GM12865 (cell line): ENCODE measurements around the gene FCRL3.

ENCODE experiments used
- DNase-seq: peaks from one replicate; pipeline ENCODE4 v3.0.0; 2010; ENCODE audit warnings: low read depth
- H3K4me3 ChIP-seq: 2 replicates; pipeline ENCODE4 v1.5.1; 2011; ENCODE audit warnings: mild to moderate bottlenecking, low read depth, low read length, control low read depth
- CTCF ChIP-seq: IDR thresholded peaks from 2 replicates; pipeline ENCODE4 v1.5.1; 2011; ENCODE audit warnings: low read length, control low read depth, low read depth, inconsistent platforms; ENCODE audit not compliant: insufficient read depth; ENCODE audit errors: missing control alignments

The FCRL3 gene

GRCh38 chr1:157724537-157725220, 24.1 kb upstream of the FCRL3 start:
- no peak for TF ChIP-seq CTCF

GRCh38 chr1:157723157-157723556, 22.6 kb upstream of the FCRL3 start:
- no peak for DNase-seq
- H3K4me3 ChIP-seq: no peak overlapping the region
- TF ChIP-seq CTCF: no peak

More at GRCh38 chr1:157724537-157725220, 24.1 kb upstream of the FCRL3 start:
- DNase-seq: no peak
- no peak overlapping the region for H3K4me3 ChIP-seq

GRCh38 chr1:157721985-157722384, 21.4 kb upstream of the FCRL3 start:
- TF ChIP-seq CTCF: no peak
- H3K4me3 ChIP-seq: no peak overlapping the region
- DNase-seq: no peak

GRCh38 chr1:157715736-157716135, 15.2 kb upstream of the FCRL3 start:
- TF ChIP-seq CTCF: no peak
- no peak overlapping the region for H3K4me3 ChIP-seq
- no peak for DNase-seq

GRCh38 chr1:157711802-157712201, 11.2 kb upstream of the FCRL3 start:
- no peak for DNase-seq
- H3K4me3 ChIP-seq: no peak overlapping the region
- no peak for TF ChIP-seq CTCF

- TF ChIP-seq CTCF: no peak
- DNase-seq: no peak
- H3K4me3 ChIP-seq: no peak overlapping the region
These were observed 4.3 kb upstream of the FCRL3 start for GRCh38 chr1:157704878-157705277.

GRCh38 chr1:157703981-157704380, 3.4 kb upstream of the FCRL3 start:
- TF ChIP-seq CTCF: no peak
- no peak for DNase-seq
- H3K4me3 ChIP-seq: no peak overlapping the region
